Activated T-cell treated with anti-CD3 and anti-CD28 coated beads, Interleukin-2, amount 50 U/mL, for 48 hours (primary cell): ENCODE measurements around the gene ARHGEF28.

Experiments used
- DNase-seq, 2 experiments: peaks; one replicate each; pipeline ENCODE4 v3.0.0-alpha.2; 2020

Gene ARHGEF28

GRCh38 chr5:73747696-73748380, 121.8 kb downstream of the ARHGEF28 start:
- DNase-seq, result no peak

- DNase-seq, result no peak
These were observed 122.8 kb downstream of the ARHGEF28 start for GRCh38 chr5:73748510-73749400.

- DNase-seq, result no peak
These were observed 123.7 kb downstream of the ARHGEF28 start for GRCh38 chr5:73749485-73750270.

GRCh38 chr5:73751254-73751914, 125.4 kb downstream of the ARHGEF28 start:
- no peak for DNase-seq

GRCh38 chr5:73754254-73754653, 128.3 kb downstream of the ARHGEF28 start:
- DNase-seq, result no peak

- DNase-seq, result no peak
These were observed 131.4 kb downstream of the ARHGEF28 start for GRCh38 chr5:73757416-73757815.

- DNase-seq, result no peak
These were observed 133.8 kb downstream of the ARHGEF28 start for GRCh38 chr5:73759771-73760170.

- DNase-seq, result no peak
These were observed 137.5 kb downstream of the ARHGEF28 start for GRCh38 chr5:73763300-73764032.

GRCh38 chr5:73764586-73764985, 138.6 kb downstream of the ARHGEF28 start:
- DNase-seq, result no peak

GRCh38 chr5:73764996-73765395, 139.0 kb downstream of the ARHGEF28 start:
- DNase-seq, result no peak

- no peak for DNase-seq
These were observed 140.9 kb downstream of the ARHGEF28 start for GRCh38 chr5:73766902-73767301.

- DNase-seq, result no peak
These were observed 144.4 kb downstream of the ARHGEF28 start for GRCh38 chr5:73770172-73771025.

- DNase-seq, result no peak
These were observed 148.9 kb downstream of the ARHGEF28 start for GRCh38 chr5:73774924-73775323.

- no peak for DNase-seq
These were observed 150.4 kb downstream of the ARHGEF28 start for GRCh38 chr5:73776405-73776804.

- no peak for DNase-seq
These were observed 151.2 kb downstream of the ARHGEF28 start for GRCh38 chr5:73777192-73777591.

GRCh38 chr5:73780302-73781080, 154.5 kb downstream of the ARHGEF28 start:
- DNase-seq, result no peak

GRCh38 chr5:73781107-73781768, 155.2 kb downstream of the ARHGEF28 start:
- DNase-seq, result no peak

- DNase-seq, result no peak
These were observed 157.8 kb downstream of the ARHGEF28 start for GRCh38 chr5:73783828-73784227.

- DNase-seq, result no peak
These were observed 160.2 kb downstream of the ARHGEF28 start for GRCh38 chr5:73786043-73786831.
